IMR-90 (cell line): ENCODE measurements around the gene KIAA0513. TPM values are rescaled to one million over a fixed set of nuclear protein-coding genes. Genes with fewer than 3 reads are reported as not detected.

Experiments
- ATAC-seq: fragments of 200-7000 bp; cut with Tn5 transposase; 2 replicates; pipeline ENCODE4 v1.9.1; 2020; ENCODE audit warnings: low read depth, mild to moderate bottlenecking, moderate library complexity
- BruUV-seq: library from RNA; stranded (reverse); fragments of 400-500 nt; replicated peaks from 2 replicates; lab custom pipeline; 2021; lab: Mats Ljungman, UMichigan
- CTCF ChIA-PET: fragments of 300-600 bp; formaldehyde crosslinking; extraction: SDS; loops from one replicate; lab custom pipeline; 2021; ENCODE audit warnings: antibody characterized with exemption; lab: Yijun Ruan, JAX
- POLR2A ChIA-PET: fragments of 300-600 bp; sonication (Branson Sonifier 250); formaldehyde crosslinking; loops from one replicate; lab custom pipeline; 2022; ENCODE audit warnings: antibody characterized with exemption; ENCODE audit not compliant: unreplicated experiment; lab: Charles Lee
- DNase-seq: peaks from one replicate; pipeline ENCODE4 v3.0.0; 2013
- H2AFZ ChIP-seq: replicated peaks from 2 replicates; pipeline ENCODE3; 2013; ENCODE audit warnings: low read length, mild to moderate bottlenecking; ENCODE audit not compliant: poor library complexity
- H2AK5ac ChIP-seq: 2 replicates; pipeline ENCODE4 v1.6.1; 2013; ENCODE audit warnings: low read depth, low read length, inconsistent platforms
- H2AK9ac ChIP-seq: replicated peaks from 2 replicates; pipeline ENCODE3; 2013; ENCODE audit warnings: mild to moderate bottlenecking, low read depth, low read length, moderate library complexity; ENCODE audit not compliant: poor library complexity
- H2BK120ac ChIP-seq: 2 replicates; pipeline ENCODE4 v1.6.1; 2013; ENCODE audit warnings: low read depth, low read length, inconsistent platforms
- H2BK15ac ChIP-seq: 3 replicates; pipeline ENCODE4 v1.6.1; 2013; ENCODE audit warnings: low read depth, low read length, inconsistent platforms
- H2BK20ac ChIP-seq: 2 replicates; pipeline ENCODE4 v1.6.1; 2013; ENCODE audit warnings: low read depth, mild to moderate bottlenecking, inconsistent platforms, low read length, moderate library complexity
- H2BK5ac ChIP-seq: 2 replicates; pipeline ENCODE4 v1.6.1; 2013; ENCODE audit warnings: mild to moderate bottlenecking, low read depth, low read length, inconsistent platforms; ENCODE audit not compliant: poor library complexity, severe bottlenecking
- H3K14ac ChIP-seq: replicated peaks from 2 replicates; pipeline ENCODE4 v1.6.1; 2013; ENCODE audit warnings: low read depth, low read length, inconsistent platforms
- H3K18ac ChIP-seq: 2 replicates; pipeline ENCODE4 v1.6.1; 2013; ENCODE audit warnings: low read depth, low read length, control low read depth
- H3K23ac ChIP-seq: 2 replicates; pipeline ENCODE4 v1.6.1; 2013; ENCODE audit warnings: low read depth, low read length, inconsistent platforms
- H3K27ac ChIP-seq: 2 replicates; pipeline ENCODE4 v1.5.1; 2013; ENCODE audit warnings: mild to moderate bottlenecking, control low read depth, low read length; ENCODE audit not compliant: insufficient read depth
- H3K27me3 ChIP-seq: 2 replicates; pipeline ENCODE4 v1.6.1; 2013; ENCODE audit warnings: low read length; ENCODE audit not compliant: control insufficient read depth, insufficient read depth
- H3K36me3 ChIP-seq: 2 replicates; pipeline ENCODE4 v1.6.1; 2013; ENCODE audit warnings: low read length, mixed read lengths; ENCODE audit not compliant: control insufficient read depth, insufficient read depth
- H3K4ac ChIP-seq: 2 replicates; pipeline ENCODE4 v1.6.1; 2013; ENCODE audit warnings: low read depth, low read length, inconsistent platforms
- H3K4me1 ChIP-seq: 2 replicates; pipeline ENCODE4 v1.6.1; 2013; ENCODE audit warnings: low read length, mixed read lengths; ENCODE audit not compliant: control insufficient read depth, insufficient read depth
- H3K4me2 ChIP-seq: 2 replicates; pipeline ENCODE4 v1.6.1; 2013; ENCODE audit warnings: low read depth, mild to moderate bottlenecking, control low read depth, low read length, moderate library complexity
- H3K4me3 ChIP-seq: 2 replicates; pipeline ENCODE4 v1.5.1; 2013; ENCODE audit warnings: low read depth, mild to moderate bottlenecking, control low read depth, low read length, moderate library complexity; ENCODE audit not compliant: insufficient read depth
- H3K56ac ChIP-seq: 2 replicates; pipeline ENCODE4 v1.6.1; 2013; ENCODE audit warnings: low read length, inconsistent platforms; ENCODE audit not compliant: insufficient read depth; ENCODE audit errors: extremely low read depth
- H3K79me1 ChIP-seq, 2 experiments: 2 replicates each; pipeline ENCODE4 v1.6.1; 2013; ENCODE audit warnings: low read length in 2 of 2, inconsistent platforms in 1 of 2, low read depth in 1 of 2
- H3K9ac ChIP-seq: 2 replicates; pipeline ENCODE4 v1.6.1; 2013; ENCODE audit warnings: low read depth, low read length, control low read depth
- H3K9me1 ChIP-seq: 2 replicates; pipeline ENCODE4 v1.6.1; 2013; ENCODE audit warnings: low read length, inconsistent platforms; ENCODE audit not compliant: insufficient read depth
- H3K9me3 ChIP-seq: 2 replicates; pipeline ENCODE4 v1.6.1; 2013; ENCODE audit warnings: low read length; ENCODE audit not compliant: control insufficient read depth, insufficient read depth
- H4K20me1 ChIP-seq: 2 replicates; pipeline ENCODE4 v1.6.1; 2013; ENCODE audit warnings: low read length, inconsistent platforms; ENCODE audit not compliant: insufficient read depth
- H4K5ac ChIP-seq: 2 replicates; pipeline ENCODE4 v1.6.1; 2013; ENCODE audit warnings: mild to moderate bottlenecking, low read depth, low read length, control low read depth
- H4K8ac ChIP-seq, 2 experiments: 2 replicates each; pipeline ENCODE4 v1.6.1; 2013; ENCODE audit warnings: low read depth in 2 of 2, low read length in 2 of 2, control low read depth in 1 of 2, inconsistent platforms in 1 of 2
- H4K91ac ChIP-seq: 2 replicates; pipeline ENCODE4 v1.6.1; 2013; ENCODE audit warnings: low read depth, low read length, inconsistent platforms; ENCODE audit not compliant: insufficient read depth
- CEBPB ChIP-seq: IDR thresholded peaks from 2 replicates; pipeline ENCODE4 v1.6.1; 2012; ENCODE audit warnings: low read depth, low read length, improper control_type of control experiment
- CHD1 ChIP-seq: IDR thresholded peaks from 2 replicates; pipeline ENCODE4 v1.6.1; 2012; ENCODE audit warnings: low read depth, low read length, improper control_type of control experiment
- WGBS, 2 experiments: methylation state at CpG; one replicate each; pipeline versions ENCODE4 v1.1.5 to v1.1.7; 2013; ENCODE audit warnings: missing lambda C conversion rate in 2 of 2; ENCODE audit not compliant: insufficient read length in 1 of 2; ENCODE audit errors: extremely low coverage in 2 of 2; 5-methylcytosine and 5-hydroxymethylcytosine counted together
- dilution Hi-C: fragments of 300-500 bp; cut with HindIII; formaldehyde crosslinking; loops from one replicate; pipeline ENCODE4 v1.14.3; 2018; ENCODE audit warnings: low sequenced_read_pairs; ENCODE audit not compliant: unreplicated experiment
- in situ Hi-C: fragments of 300-500 bp; cut with MboI; formaldehyde crosslinking; loops from 3 replicates; pipeline ENCODE4 v1.14.3; 2019; ENCODE audit warnings: low sequenced_read_pairs, inconsistent platforms, mixed read lengths
- intact Hi-C: fragments of 100-400 bp; cut with micrococcal nuclease; formaldehyde crosslinking; loops from 2 replicates; pipeline ENCODE4 v1.10.0; 2022
- polyA plus RNA-seq, 3 experiments: library from polyadenylated mRNA; depleted of rRNA; stranded (reverse); fragments of >200 nt; gene quantifications; 2 replicates each; pipeline ENCODE4 v1.2.3, GENCODE V29; 2012; ENCODE audit warnings: low replicate concordance in 1 of 3
- total RNA-seq: library from RNA; depleted of rRNA; stranded (reverse); fragments of >200 nt; gene quantifications from 2 replicates; pipeline ENCODE4 v1.2.3, GENCODE V29; 2012
- TF ChIP-seq, protein P1 (sequence below): conservative IDR thresholded peaks from 2 replicates; pipeline ENCODE4 v1.5.1; 2012; ENCODE audit warnings: mild to moderate bottlenecking, low read depth, low read length, improper control_type of control experiment
- TF ChIP-seq, protein P2 (sequence below): fragments of 150-350 bp; IDR thresholded peaks from 2 replicates; pipeline ENCODE4 v1.6.1; 2016; ENCODE audit warnings: low read depth, mild to moderate bottlenecking, low read length, moderate library complexity, borderline replicate concordance

KIAA0513 gene
- total and polyA plus RNA-seq, 2 of the 4 experiments (the other 2 are of a cell fraction), result 9.5 TPM

DNA sequence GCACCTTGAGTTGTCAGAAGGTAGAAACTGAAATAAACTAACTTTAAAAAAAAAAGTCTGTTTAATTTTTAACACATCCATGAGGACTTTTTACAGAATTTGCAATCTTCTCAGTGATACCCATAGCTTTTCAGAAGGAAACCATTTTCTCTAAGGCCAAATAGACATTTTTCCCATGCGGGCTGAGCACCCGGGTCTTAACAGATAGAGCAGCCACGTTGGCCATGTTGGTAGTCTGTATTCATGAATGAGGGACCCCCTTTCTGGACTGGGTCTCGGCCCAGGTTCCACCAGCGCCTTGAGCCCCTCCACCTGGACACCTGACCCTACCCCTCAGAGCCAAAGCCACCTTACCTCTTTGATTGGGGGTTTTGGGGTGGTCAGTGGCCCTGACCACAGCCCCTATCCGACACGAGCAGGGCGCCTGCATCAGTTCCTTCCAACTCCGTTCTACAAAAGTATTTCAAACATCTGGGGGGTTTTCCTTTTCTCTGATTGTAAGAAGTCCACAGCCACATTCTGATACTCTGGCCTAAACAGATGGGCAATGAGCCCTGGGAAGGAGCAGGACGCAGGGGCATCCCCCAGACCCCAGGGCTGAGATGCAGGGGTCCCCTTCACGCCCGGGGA is 66.7 kb downstream of the KIAA0513 start:
- ATAC-seq, result no peak
- Histone ChIP-seq H3K27ac (no peak overlapping the region), H3K9me1 (no peaks in the 10 kb centered on the region; the same call in 1 of the 2 replicates), H3K9me3 (no peaks in the 10 kb centered on the region), H2AK9ac (no peak overlapping the region), H3K14ac (no peak overlapping the region), H3K36me3 (no peaks in the 10 kb centered on the region; the same call in 1 of the 2 replicates), H3K23ac (no peak overlapping the region), H2AFZ (no peak overlapping the region), H4K5ac (no peak overlapping the region), H3K18ac (no peak overlapping the region), H3K4me2 (no peak overlapping the region), H3K4ac (no peak overlapping the region), H3K4me3 (no peak overlapping the region), H2BK5ac (no peak overlapping the region), H4K20me1 (no peaks in the 10 kb centered on the region), H2AK5ac (no peak overlapping the region), H3K27me3 (peaks cover 38% of the 10 kb centered on the region), H3K9ac (no peak overlapping the region), H4K8ac (no peak overlapping the region), H3K56ac (no peak overlapping the region), H2BK15ac (no peak overlapping the region), H3K4me1 (no peaks in the 10 kb centered on the region), H3K79me1 (no peaks in the 10 kb centered on the region), H2BK120ac (no peak overlapping the region), H2BK20ac (no peak overlapping the region), H4K91ac (no peak overlapping the region)
- dilution Hi-C loops (no loop called here), intact Hi-C loops (no loop called here), in situ Hi-C loops (no loop called here)
- no peak for DNase-seq
- no TSS peak for BruUV-seq
- TF ChIP-seq, protein P1, sequence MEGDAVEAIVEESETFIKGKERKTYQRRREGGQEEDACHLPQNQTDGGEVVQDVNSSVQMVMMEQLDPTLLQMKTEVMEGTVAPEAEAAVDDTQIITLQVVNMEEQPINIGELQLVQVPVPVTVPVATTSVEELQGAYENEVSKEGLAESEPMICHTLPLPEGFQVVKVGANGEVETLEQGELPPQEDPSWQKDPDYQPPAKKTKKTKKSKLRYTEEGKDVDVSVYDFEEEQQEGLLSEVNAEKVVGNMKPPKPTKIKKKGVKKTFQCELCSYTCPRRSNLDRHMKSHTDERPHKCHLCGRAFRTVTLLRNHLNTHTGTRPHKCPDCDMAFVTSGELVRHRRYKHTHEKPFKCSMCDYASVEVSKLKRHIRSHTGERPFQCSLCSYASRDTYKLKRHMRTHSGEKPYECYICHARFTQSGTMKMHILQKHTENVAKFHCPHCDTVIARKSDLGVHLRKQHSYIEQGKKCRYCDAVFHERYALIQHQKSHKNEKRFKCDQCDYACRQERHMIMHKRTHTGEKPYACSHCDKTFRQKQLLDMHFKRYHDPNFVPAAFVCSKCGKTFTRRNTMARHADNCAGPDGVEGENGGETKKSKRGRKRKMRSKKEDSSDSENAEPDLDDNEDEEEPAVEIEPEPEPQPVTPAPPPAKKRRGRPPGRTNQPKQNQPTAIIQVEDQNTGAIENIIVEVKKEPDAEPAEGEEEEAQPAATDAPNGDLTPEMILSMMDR, result no peak
- TF ChIP-seq, protein P2, sequence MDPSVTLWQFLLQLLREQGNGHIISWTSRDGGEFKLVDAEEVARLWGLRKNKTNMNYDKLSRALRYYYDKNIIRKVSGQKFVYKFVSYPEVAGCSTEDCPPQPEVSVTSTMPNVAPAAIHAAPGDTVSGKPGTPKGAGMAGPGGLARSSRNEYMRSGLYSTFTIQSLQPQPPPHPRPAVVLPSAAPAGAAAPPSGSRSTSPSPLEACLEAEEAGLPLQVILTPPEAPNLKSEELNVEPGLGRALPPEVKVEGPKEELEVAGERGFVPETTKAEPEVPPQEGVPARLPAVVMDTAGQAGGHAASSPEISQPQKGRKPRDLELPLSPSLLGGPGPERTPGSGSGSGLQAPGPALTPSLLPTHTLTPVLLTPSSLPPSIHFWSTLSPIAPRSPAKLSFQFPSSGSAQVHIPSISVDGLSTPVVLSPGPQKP, result no peak
- TF ChIP-seq CEBPB (no peak), CHD1 (no peak)
- ChIA-PET CTCF (no interaction called here), POLR2A (no interaction called here)
- 80% methylated on average over 1 of the region's 12 CpGs; no CpG with 5 or more reads in 1 of the 2 experiments for WGBS, 2 experiments
